ENCODE data around the gene ANK3. TPM values are rescaled to one million over a fixed set of nuclear protein-coding genes. Genes with fewer than 3 reads are reported as not detected.

Gene ANK3
- polyA plus RNA-seq, 1 experiment, result 0.13 TPM

DNA sequence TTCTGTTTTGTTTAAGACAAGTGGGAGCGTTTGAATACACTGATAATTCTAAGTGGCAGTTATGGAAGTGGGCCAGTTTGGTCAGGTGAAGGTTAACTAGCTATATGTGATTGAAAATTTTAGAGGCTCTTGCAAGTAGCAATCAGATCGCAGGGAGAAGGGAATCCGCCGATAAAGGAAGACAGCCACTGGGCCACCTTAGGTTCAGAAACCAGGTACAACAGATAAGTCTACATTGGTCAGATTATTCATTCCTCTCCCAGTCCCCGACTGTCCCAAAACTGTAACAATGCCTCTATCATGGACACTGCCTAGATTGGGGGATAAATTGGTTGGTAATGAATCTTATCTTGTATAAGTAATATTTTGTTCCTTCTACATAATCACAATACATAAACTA, 8.9 kb downstream of the ANK3 start:
- POLR2A ChIA-PET, result no interaction called here

DNA sequence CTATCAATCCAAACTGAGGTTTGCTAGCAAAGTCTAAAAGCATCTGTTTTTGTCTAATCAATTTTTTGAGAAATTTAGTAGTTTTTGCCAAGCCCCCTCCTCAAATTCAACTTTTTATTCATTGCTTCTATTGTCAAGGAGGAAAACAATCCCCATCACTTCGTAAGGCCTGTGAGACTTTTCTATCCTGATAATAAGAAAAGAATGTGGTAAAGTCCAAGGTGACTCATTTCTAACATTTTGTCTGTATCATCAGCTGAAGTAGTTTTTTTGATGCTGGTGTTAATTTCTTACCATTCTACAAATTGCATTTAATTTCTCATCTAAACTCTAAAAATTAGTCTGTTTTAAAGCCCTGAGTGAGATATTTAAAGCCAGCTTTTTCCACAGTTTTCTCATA, 11.7 kb downstream of the ANK3 start:
- no peaks in the 10 kb centered on the region for H3K36me3 ChIP-seq (ENCODE audit: control insufficient read depth, insufficient read depth, low read length)
- no peak overlapping the region for H3K4me3 ChIP-seq (ENCODE audit: low read depth, low read length)
- TF ChIP-seq, protein P1, sequence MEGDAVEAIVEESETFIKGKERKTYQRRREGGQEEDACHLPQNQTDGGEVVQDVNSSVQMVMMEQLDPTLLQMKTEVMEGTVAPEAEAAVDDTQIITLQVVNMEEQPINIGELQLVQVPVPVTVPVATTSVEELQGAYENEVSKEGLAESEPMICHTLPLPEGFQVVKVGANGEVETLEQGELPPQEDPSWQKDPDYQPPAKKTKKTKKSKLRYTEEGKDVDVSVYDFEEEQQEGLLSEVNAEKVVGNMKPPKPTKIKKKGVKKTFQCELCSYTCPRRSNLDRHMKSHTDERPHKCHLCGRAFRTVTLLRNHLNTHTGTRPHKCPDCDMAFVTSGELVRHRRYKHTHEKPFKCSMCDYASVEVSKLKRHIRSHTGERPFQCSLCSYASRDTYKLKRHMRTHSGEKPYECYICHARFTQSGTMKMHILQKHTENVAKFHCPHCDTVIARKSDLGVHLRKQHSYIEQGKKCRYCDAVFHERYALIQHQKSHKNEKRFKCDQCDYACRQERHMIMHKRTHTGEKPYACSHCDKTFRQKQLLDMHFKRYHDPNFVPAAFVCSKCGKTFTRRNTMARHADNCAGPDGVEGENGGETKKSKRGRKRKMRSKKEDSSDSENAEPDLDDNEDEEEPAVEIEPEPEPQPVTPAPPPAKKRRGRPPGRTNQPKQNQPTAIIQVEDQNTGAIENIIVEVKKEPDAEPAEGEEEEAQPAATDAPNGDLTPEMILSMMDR (IDR thresholded peaks at IDR 0.05; ENCODE audit: insufficient read depth, low read depth, low read length), result no peak
- no peak for DNase-seq (ENCODE audit: low read depth)
- CTCF ChIA-PET, result no interaction called here
- POLR2A ChIA-PET, result no interaction called here
- H3K27me3 ChIP-seq (ENCODE audit: control insufficient read depth, insufficient read depth, low read length), result no peaks in the 10 kb centered on the region

More for the DNA sequence above, 8.9 kb downstream of the ANK3 start:
- Histone ChIP-seq H3K27me3 (ENCODE audit: control insufficient read depth, insufficient read depth, low read length) (no peaks in the 10 kb centered on the region), H3K4me3 (ENCODE audit: low read depth, low read length) (no peak overlapping the region), H3K36me3 (ENCODE audit: control insufficient read depth, insufficient read depth, low read length) (no peaks in the 10 kb centered on the region)
- no peak for DNase-seq (ENCODE audit: low read depth)
- CTCF ChIA-PET, result no interaction called here
- TF ChIP-seq, protein P1 (IDR thresholded peaks at IDR 0.05; ENCODE audit: insufficient read depth, low read depth, low read length), result no peak

DNA sequence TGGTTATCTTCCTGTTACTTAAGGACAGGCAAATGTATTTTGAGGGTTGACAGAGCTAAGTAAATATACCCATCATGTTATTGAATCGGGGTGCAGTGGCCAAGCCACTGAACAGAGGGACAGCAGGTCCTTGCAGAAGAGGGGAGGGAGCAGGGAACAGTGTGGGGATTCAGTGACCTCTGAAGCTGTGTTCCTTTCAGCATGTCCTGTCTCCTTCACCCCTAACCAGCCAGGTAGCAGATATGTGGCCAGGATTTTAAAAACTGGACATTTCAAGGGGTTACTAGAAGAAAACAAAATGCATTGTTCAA, 12.7 kb downstream of the ANK3 start:
- ChIA-PET POLR2A (no interaction called here), CTCF (no interaction called here)
- TF ChIP-seq, protein P1 (IDR thresholded peaks at IDR 0.05; ENCODE audit: insufficient read depth, low read depth, low read length), result no peak

DNA sequence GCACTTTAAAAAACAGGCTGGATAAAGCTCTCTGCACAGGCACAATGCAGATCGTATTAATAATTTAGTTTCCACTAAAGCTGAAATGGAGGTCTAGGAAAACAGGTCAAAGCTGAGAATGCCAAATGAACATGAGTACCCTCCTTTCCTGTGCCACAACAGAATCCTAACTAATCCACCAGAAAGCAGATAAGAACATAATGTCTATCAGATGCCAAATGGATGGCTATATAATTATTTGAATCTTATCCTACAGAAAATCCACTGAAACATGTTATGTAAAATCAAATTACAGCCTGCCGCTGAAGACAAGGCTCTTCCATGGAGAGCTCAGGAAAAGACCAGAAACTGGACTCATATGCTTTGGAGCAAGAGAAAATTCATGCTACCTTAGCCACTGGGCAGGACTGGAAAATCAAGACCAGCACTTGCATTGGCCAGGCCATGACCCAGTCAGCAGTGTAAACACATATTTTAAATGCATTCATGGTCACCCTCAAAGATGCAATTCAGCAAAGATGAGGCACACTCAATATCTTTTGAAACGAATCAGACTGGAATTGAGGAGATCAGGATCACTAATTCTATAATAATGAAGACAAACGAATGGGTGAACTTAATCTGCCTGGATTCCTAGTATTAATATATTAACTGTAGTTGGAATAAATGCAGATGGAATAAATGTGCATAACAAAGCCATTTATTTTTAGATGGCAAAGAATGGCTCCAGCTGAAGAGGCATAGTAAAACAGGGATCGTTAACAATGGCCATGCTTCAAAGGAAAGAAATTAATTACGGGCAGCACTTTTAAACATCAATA, 13.2 kb downstream of the ANK3 start:
- ChIA-PET POLR2A (no interaction called here), CTCF (no interaction called here)
- no peak overlapping the region for H3K4me3 ChIP-seq (ENCODE audit: low read depth, low read length)
- no peak for DNase-seq (ENCODE audit: low read depth)
- H3K36me3 ChIP-seq (ENCODE audit: control insufficient read depth, insufficient read depth, low read length), result no peaks in the 10 kb centered on the region
- TF ChIP-seq, protein P1 (IDR thresholded peaks at IDR 0.05; ENCODE audit: insufficient read depth, low read depth, low read length), result no peak
- H3K27me3 ChIP-seq (ENCODE audit: control insufficient read depth, insufficient read depth, low read length), result no peaks in the 10 kb centered on the region

More for the DNA sequence above, 12.7 kb downstream of the ANK3 start:
- Histone ChIP-seq H3K27me3 (ENCODE audit: control insufficient read depth, insufficient read depth, low read length) (no peaks in the 10 kb centered on the region), H3K36me3 (ENCODE audit: control insufficient read depth, insufficient read depth, low read length) (no peaks in the 10 kb centered on the region), H3K4me3 (ENCODE audit: low read depth, low read length) (no peak overlapping the region)
- DNase-seq (ENCODE audit: low read depth), result no peak

DNA sequence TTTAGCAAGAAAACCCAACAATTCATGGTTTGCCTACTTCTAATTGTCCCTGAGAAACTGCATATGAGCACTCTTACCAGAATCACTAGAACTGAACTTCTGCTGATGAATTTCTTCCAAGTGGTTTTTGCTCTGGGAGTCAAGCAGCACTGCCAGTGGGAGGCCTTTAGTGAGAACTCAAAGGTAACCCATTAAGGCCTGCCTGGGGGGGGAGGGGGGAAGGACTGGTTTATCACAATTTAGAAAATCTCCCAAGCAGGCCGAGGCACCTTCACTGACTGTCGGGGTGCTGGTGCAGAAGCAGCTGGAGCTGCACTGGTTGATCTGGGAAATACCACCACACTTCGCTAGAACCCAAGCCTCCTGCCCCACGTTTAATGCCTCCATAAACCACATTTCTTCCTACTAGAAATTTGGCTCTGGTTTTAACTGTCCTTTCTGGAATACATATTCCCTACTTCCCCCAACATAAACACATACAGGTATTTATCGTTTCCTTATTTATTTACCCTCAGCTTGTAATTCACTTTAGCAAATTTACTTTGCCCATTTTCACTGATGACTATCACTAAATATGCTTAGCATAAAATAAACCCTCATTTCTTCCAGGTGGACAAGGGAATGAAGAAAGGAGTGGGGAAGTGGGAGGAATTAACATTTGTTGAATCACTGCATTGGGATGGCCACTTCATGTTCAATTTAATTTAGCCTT, 14.2 kb downstream of the ANK3 start:
- no peak for DNase-seq (ENCODE audit: low read depth)
- CTCF ChIA-PET, result no interaction called here
- H3K27me3 ChIP-seq (ENCODE audit: control insufficient read depth, insufficient read depth, low read length), result no peaks in the 10 kb centered on the region
- POLR2A ChIA-PET, result no interaction called here
- no peaks in the 10 kb centered on the region for H3K36me3 ChIP-seq (ENCODE audit: control insufficient read depth, insufficient read depth, low read length)
- H3K4me3 ChIP-seq (ENCODE audit: low read depth, low read length), result no peak overlapping the region
- TF ChIP-seq, protein P1 (IDR thresholded peaks at IDR 0.05; ENCODE audit: insufficient read depth, low read depth, low read length), result no peak

Data from BJ (cell line).